WTC11 (cell line): ENCODE measurements around the gene HENMT1. TPM values are rescaled to one million over a fixed set of nuclear protein-coding genes. Genes with fewer than 3 reads are reported as not detected.

Experiments
- ATAC-seq: fragments of 200-7000 bp; cut with Tn5 transposase; 2 replicates; pipeline ENCODE4 v1.10.0; 2021; ENCODE audit warnings: mild to moderate bottlenecking, moderate library complexity
- CTCF ChIA-PET: fragments of 300-600 bp; sonication (Branson Sonifier 250); formaldehyde crosslinking; loops from one replicate; lab custom pipeline; 2021; ENCODE audit warnings: antibody characterized with exemption; lab: Charles Lee
- POLR2A ChIA-PET: fragments of 350-600 bp; sonication (Branson Sonifier 250); formaldehyde crosslinking; loops from one replicate; lab custom pipeline; 2021; ENCODE audit warnings: antibody characterized with exemption; lab: Charles Lee
- DNase-seq: peaks from one replicate; pipeline ENCODE4 v3.0.0; 2021; ENCODE audit warnings: low spot score
- H3K27ac Mint-ChIP-seq: 2 replicates; pipeline ENCODE4 v1.8.0; 2021; ENCODE audit warnings: mixed read lengths
- H3K27me3 Mint-ChIP-seq: 2 replicates; pipeline ENCODE4 v1.8.0; 2021; ENCODE audit warnings: low read depth, mild to moderate bottlenecking, moderate library complexity, mixed read lengths
- H3K36me3 Mint-ChIP-seq: 2 replicates; pipeline ENCODE4 v1.8.0; 2021; ENCODE audit warnings: mixed read lengths
- H3K4me1 Mint-ChIP-seq: 2 replicates; pipeline ENCODE4 v1.8.0; 2022; ENCODE audit warnings: mixed read lengths
- H3K4me3 Mint-ChIP-seq: 2 replicates; pipeline ENCODE4 v1.8.0; 2021; ENCODE audit warnings: mild to moderate bottlenecking, moderate library complexity, mixed read lengths
- H3K9me3 Mint-ChIP-seq: 2 replicates; pipeline ENCODE4 v1.8.0; 2021; ENCODE audit warnings: mixed read lengths
- ATF2 ChIP-seq: sonication (generic); formaldehyde crosslinking; IDR thresholded peaks from 2 replicates; pipeline ENCODE4 v1.8.1; 2022; ENCODE audit warnings: low read depth, missing genetic modification reagents, borderline replicate concordance
- ERG ChIP-seq: fragments of 250-450 bp; sonication (Bioruptor Pico); IDR thresholded peaks from 2 replicates; pipeline ENCODE4 v1.8.0; 2021; ENCODE audit warnings: mild to moderate bottlenecking
- ESRRA ChIP-seq: sonication (generic); formaldehyde crosslinking; IDR thresholded peaks from 2 replicates; pipeline ENCODE4 v1.8.1; 2022; ENCODE audit warnings: mild to moderate bottlenecking, missing genetic modification reagents, borderline replicate concordance
- HMGXB4 ChIP-seq: sonication (generic); formaldehyde crosslinking; IDR thresholded peaks from 2 replicates; pipeline ENCODE4 v1.8.1; 2023; ENCODE audit warnings: mild to moderate bottlenecking, moderate library complexity, missing genetic modification reagents
- MXD4 ChIP-seq: fragments of 250-450 bp; sonication (Bioruptor Pico); IDR thresholded peaks from 2 replicates; pipeline ENCODE4 v1.8.0; 2021; ENCODE audit warnings: mild to moderate bottlenecking, moderate library complexity, borderline replicate concordance
- MYBL2 ChIP-seq: sonication (generic); formaldehyde crosslinking; IDR thresholded peaks from 2 replicates; pipeline ENCODE4 v1.8.1; 2023; ENCODE audit warnings: mild to moderate bottlenecking, moderate library complexity, missing genetic modification reagents
- NFYB ChIP-seq: sonication (generic); formaldehyde crosslinking; conservative IDR thresholded peaks from 2 replicates; pipeline ENCODE4 v1.8.0; 2022; ENCODE audit warnings: low read depth, missing genetic modification reagents
- SMAD4 ChIP-seq: sonication (generic); formaldehyde crosslinking; IDR thresholded peaks from 2 replicates; pipeline ENCODE4 v1.8.0; 2022; ENCODE audit warnings: mild to moderate bottlenecking, missing genetic modification reagents
- ZNF121 ChIP-seq: sonication (generic); formaldehyde crosslinking; IDR thresholded peaks from 2 replicates; pipeline ENCODE4 v1.8.0; 2023; ENCODE audit warnings: missing genetic modification reagents
- ZNF396 ChIP-seq: fragments of 250-450 bp; sonication (Bioruptor Pico); IDR thresholded peaks from 2 replicates; pipeline ENCODE4 v1.8.0; 2021; ENCODE audit warnings: mild to moderate bottlenecking, moderate library complexity, borderline replicate concordance
- ZNF423 ChIP-seq: fragments of 250-450 bp; sonication (Bioruptor Pico); IDR thresholded peaks from 2 replicates; pipeline ENCODE4 v2.1.2; 2022; ENCODE audit warnings: mild to moderate bottlenecking, moderate library complexity
- ZNF532 ChIP-seq: fragments of 250-450 bp; sonication (Bioruptor Pico); IDR thresholded peaks from 2 replicates; pipeline ENCODE4 v1.9.0; 2021; ENCODE audit warnings: mild to moderate bottlenecking, borderline replicate concordance
- total RNA-seq: library from RNA; stranded (reverse); gene quantifications from 3 replicates; pipeline ENCODE4 v1.2.3, GENCODE V29; 2021
- TF ChIP-seq, protein P1 (sequence below): fragments of 250-450 bp; sonication (Bioruptor Pico); IDR thresholded peaks from 2 replicates; pipeline ENCODE4 v1.9.0; 2021; ENCODE audit warnings: mild to moderate bottlenecking
- TF ChIP-seq, protein P2 (sequence below): sonication (generic); formaldehyde crosslinking; IDR thresholded peaks from 2 replicates; pipeline ENCODE4 v1.8.1; 2023; ENCODE audit warnings: mild to moderate bottlenecking, missing genetic modification reagents, moderate library complexity

Gene HENMT1
- total RNA-seq, 1 experiment from 2014 or later = 4.7 TPM

DNA sequence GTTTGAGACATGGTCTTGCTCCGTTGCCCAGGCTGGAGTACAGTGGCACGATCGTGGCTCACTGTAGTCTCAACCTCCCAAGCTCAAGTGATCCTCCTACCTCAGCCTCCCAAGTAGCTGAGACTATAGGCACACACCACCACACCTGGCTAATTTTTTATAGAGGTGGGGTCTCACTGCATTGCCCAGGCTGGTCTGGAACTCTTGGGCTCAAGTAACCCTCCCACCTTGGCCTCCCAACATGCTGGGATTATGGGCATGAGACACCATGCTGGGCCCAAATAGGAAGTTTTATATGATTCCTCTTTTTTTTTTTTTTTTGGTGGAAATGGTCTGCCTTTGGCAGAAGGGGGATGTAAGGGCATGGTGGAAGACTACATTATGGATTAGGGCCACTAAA is 45.8 kb upstream of the HENMT1 start:
- no peaks in the 10 kb centered on the region for H3K27me3 Mint-ChIP-seq
- H3K27ac Mint-ChIP-seq = no peak overlapping the region
- no peak overlapping the region for H3K4me3 Mint-ChIP-seq
- no peaks in the 10 kb centered on the region for H3K9me3 Mint-ChIP-seq
- no peaks in the 10 kb centered on the region for H3K4me1 Mint-ChIP-seq
- TF ChIP-seq ZNF423 (CRISPR knock-in tag) = no peak
- 0 out of 2 replicates have a peak, but pooled peaks have one; percentile 53 for TF ChIP-seq ZNF121 (CRISPR knock-in tag)
- ChIA-PET POLR2A (no interaction called here), CTCF (interaction anchor here (1.0 kb wide), 1 partner anchor 15 kb away, joined by 3 read pairs; the partner anchor contains the start of gene PRPF38B)
- DNase-seq (no peak), ATAC-seq (no peak)
- 0 out of 2 replicates have a peak, but pooled peaks cover 3% of the 10 kb centered on the region for H3K36me3 Mint-ChIP-seq

DNA sequence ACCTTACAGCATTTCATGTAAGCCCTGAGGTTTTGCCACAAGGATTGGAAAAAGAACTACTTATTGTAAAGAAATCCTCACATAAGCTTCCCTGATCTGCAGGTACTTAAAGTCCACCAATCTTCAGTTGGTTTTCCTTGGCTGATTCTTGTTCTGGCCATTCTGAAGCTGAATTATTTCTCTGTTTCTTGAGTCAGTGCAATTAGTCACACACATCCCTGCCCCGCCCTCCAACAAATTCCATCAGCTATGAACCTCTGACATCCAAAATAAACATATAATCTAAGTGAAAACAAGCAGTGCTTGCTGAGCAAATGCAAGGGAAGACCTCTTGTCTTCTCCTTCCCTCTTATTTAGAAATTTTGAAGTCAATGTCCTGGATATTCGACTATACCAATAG is 43.6 kb upstream of the HENMT1 start:
- DNase-seq = no peak
- H3K9me3 Mint-ChIP-seq = no peaks in the 10 kb centered on the region
- TF ChIP-seq, protein P1, sequence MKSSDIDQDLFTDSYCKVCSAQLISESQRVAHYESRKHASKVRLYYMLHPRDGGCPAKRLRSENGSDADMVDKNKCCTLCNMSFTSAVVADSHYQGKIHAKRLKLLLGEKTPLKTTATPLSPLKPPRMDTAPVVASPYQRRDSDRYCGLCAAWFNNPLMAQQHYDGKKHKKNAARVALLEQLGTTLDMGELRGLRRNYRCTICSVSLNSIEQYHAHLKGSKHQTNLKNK (CRISPR knock-in tag) = no peak
- TF ChIP-seq MXD4 (CRISPR knock-in tag) (no peak), ATF2 (CRISPR knock-in tag) (no peak), ZNF532 (CRISPR knock-in tag) (no peak), ZNF396 (CRISPR knock-in tag) (no peak), SMAD4 (CRISPR knock-in tag) (no peak), MYBL2 (CRISPR knock-in tag) (no peak), ERG (CRISPR knock-in tag) (no peak), NFYB (CRISPR knock-in tag) (no peak), ESRRA (no peak), HMGXB4 (CRISPR knock-in tag) (no peak)
- TF ChIP-seq, protein P2, sequence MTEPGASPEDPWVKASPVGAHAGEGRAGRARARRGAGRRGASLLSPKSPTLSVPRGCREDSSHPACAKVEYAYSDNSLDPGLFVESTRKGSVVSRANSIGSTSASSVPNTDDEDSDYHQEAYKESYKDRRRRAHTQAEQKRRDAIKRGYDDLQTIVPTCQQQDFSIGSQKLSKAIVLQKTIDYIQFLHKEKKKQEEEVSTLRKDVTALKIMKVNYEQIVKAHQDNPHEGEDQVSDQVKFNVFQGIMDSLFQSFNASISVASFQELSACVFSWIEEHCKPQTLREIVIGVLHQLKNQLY (CRISPR knock-in tag) = no peak
- TF ChIP-seq, all 79 proteins: peak for 0
- ATAC-seq = no peak
- H3K27ac Mint-ChIP-seq = no peak overlapping the region
- H3K4me1 Mint-ChIP-seq = no peaks in the 10 kb centered on the region
- H3K36me3 Mint-ChIP-seq = peaks cover 24% of the 10 kb centered on the region
- no peak overlapping the region for H3K4me3 Mint-ChIP-seq
- no peaks in the 10 kb centered on the region for H3K27me3 Mint-ChIP-seq
- POLR2A ChIA-PET = no interaction called here
- CTCF ChIA-PET = interaction anchor here (1.6 kb wide), 1 partner anchor 12 kb away, joined by 4 read pairs; the partner anchor contains the start of gene PRPF38B
